Large intestine (tissue), 3 donors: ENCODE results near the gene KLKB1. TPM values are rescaled to one million over a fixed set of nuclear protein-coding genes. Genes with fewer than 3 reads are reported as not detected.
"Not testable (repeated sequence)": the region's sequence is repeated elsewhere in the genome, so short reads cannot be mapped to it uniquely, and the experiment has no call there.

ENCODE experiments used
- DNase-seq, 2 donors: peaks; one replicate each; pipeline versions ENCODE4 v3.0.0 to v3.0.0-alpha.2; 2013
- H3K27ac ChIP-seq: one replicate; pipeline ENCODE4 v1.5.1; 2013; ENCODE audit warnings: low read length
- H3K27me3 ChIP-seq: 2 replicates; pipeline ENCODE4 v1.6.1; 2013; ENCODE audit warnings: low read length; ENCODE audit not compliant: control insufficient read depth, insufficient read depth
- H3K36me3 ChIP-seq: 2 replicates; pipeline ENCODE4 v1.6.1; 2013; ENCODE audit warnings: low read length; ENCODE audit not compliant: control insufficient read depth, insufficient read depth
- H3K4me1 ChIP-seq: one replicate; pipeline ENCODE4 v1.6.1; 2013; ENCODE audit warnings: low read length; ENCODE audit not compliant: control insufficient read depth, insufficient read depth
- H3K4me3 ChIP-seq: one replicate; pipeline ENCODE4 v1.5.1; 2013; ENCODE audit warnings: low read length
- H3K9me3 ChIP-seq: one replicate; pipeline ENCODE4 v1.6.1; 2013; ENCODE audit warnings: mild to moderate bottlenecking, low read depth, low read length, moderate library complexity; ENCODE audit not compliant: control insufficient read depth
- WGBS: methylation state at CpG from one replicate; pipeline ENCODE4 v1.1.5; 2013; ENCODE audit warnings: low lambda C conversion rate; ENCODE audit not compliant: insufficient coverage; 5-methylcytosine and 5-hydroxymethylcytosine counted together
- polyA plus RNA-seq: library from polyadenylated mRNA; unstranded; fragments of 120-200 nt; gene quantifications from one replicate; pipeline ENCODE4 v1.2.1, GENCODE V29; 2013

KLKB1 gene
- polyA plus RNA-seq, 1 donor = 2.8 TPM

DNA sequence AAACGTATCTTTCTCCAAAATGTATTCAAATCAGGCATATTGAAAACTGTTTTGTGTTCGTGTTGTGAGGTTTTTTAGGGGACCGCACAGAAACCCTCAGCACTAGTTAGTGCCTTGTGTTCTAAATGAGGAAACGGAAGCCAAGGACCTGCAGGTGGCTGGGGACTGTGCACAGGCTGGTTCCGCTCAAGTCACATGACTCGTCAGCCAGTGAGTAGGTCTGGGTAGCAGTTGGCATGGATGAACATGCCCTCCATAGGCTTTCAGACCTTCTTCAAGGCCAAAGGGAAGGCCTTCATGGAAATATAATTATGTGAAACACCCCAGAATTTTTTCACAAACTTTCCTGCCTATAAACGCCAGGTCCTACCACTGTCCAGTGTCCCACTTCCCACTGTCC is 37.4 kb downstream of the KLKB1 start:
- no CpG with 5 or more reads among the region's 7 CpGs for WGBS
- no peak overlapping the region for H3K4me3 ChIP-seq
- H3K27ac ChIP-seq = no peak overlapping the region
- no peaks in the 10 kb centered on the region for H3K9me3 ChIP-seq
- H3K27me3 ChIP-seq = no peaks in the 10 kb centered on the region
- H3K36me3 ChIP-seq = no peaks in the 10 kb centered on the region
- no peak for DNase-seq
- peaks cover 24% of the 10 kb centered on the region for H3K4me1 ChIP-seq

DNA sequence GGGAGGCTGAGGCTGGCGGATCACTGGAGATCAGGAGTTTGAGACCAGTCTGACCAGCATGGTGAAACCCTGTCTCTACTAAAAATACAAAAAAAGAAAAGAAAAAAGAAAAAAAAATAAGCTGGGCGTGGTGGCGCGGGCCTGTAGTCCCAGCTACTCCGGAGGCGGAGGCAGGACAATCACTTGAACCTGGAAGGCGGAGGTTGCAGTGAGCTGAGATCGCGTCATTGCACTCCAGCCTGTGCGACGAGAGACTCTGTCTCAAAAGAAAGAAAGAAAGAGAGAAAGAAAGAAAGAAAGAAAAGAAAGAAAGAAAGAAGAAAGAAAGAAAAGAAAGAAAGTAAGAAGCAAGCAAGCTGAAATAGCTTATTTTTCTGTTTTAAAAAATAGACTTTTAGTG is 37.9 kb downstream of the KLKB1 start:
- H3K27me3 ChIP-seq, H3K27ac ChIP-seq, H3K9me3 ChIP-seq, H3K36me3 ChIP-seq, H3K4me3 ChIP-seq, DNase-seq: not testable (repeated sequence)
- peaks cover 21% of the 10 kb centered on the region for H3K4me1 ChIP-seq
- WGBS = 84% methylated on average over 10 of the region's 11 CpGs

DNA sequence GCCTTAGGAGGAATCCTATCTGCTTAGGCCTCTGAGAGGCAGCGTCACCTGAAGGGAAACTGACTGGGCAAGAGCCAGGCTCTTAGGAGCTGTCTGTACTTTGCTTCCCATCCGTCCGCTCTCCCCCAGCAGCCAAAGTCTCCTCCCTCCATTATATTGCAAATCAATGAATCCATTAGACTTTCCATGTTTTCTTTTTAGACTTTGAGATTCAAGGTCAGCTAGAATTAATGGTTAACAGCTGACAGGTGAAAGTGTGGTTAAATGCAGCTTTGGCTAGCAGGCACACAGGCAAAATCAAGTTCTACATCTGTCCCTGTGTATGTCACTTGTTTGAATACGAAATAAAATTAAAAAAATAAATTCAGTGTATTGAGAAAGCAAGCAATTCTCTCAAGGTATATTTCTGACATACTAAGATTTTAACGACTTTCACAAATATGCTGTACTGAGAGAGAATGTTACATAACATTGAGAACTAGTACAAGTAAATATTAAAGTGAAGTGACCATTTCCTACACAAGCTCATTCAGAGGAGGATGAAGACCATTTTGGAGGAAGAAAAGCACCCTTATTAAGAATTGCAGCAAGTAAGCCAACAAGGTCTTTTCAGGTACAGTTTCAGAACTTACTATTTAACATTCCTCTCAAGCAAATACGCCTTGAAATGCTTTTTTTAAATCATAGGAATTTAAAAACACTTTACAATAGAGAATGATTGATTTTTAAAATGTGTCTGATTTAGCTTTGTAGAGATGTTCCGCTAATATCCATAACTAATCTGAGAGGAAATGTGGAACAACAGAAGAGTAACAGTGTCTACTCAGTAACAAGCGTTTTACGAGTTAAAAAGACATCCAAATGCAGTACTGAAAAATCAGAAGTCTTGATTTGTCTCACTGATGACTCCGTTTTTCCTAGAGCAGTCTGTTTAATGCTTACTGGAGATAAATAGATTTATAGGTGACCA is 38.7 kb downstream of the KLKB1 start, which contains the start of gene F11:
F11 (plus strand) TSS at position 507 of the 970 bp plus-strand sequence. CDS start 948 bp downstream, outside the sequence.
- peaks cover 1% of the 10 kb centered on the region for H3K27me3 ChIP-seq
- peak; percentile 40 to 84 for DNase-seq
- H3K27ac ChIP-seq = no peak within 1 kb of the TSS
- H3K4me3 ChIP-seq = no peak within 1 kb of the TSS
- H3K4me1 ChIP-seq = peaks cover 15% of the 10 kb centered on the region
- no peaks in the 10 kb centered on the region for H3K36me3 ChIP-seq
- no peaks in the 10 kb centered on the region for H3K9me3 ChIP-seq
- WGBS = 45% methylated on average over 6 of the region's 10 CpGs

DNA sequence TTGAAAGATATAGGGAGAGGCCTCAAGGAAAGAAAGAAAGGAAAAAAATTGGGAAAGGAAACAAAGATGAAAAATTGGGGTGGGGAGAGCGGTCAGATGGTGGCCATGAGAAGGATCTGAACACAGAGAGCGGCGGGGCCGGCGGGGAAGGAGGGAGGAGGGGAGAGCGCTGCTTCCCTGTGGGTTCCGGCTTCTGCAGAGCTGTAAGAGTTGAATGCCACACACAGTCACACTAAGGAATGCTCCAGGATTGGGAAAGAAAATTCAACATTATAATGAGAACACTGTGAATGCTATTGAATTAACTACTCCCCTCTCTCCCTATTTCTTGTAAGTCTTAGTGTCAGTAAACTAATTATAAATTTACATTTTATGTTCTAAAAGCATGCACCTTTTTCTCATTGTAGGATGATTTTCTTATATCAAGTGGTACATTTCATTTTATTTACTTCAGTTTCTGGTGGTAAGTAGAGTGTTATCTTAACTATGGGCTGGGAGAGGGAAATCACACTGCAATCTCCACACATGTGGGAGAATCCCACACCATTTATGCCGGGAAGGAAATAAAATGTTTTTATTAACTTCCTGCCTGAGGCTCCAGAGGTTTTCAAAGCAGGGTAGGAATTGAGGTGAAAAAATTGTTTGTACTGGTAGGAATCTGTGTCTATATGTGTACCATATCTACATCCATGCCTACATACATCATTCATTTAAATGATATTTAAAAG is 39.6 kb downstream of the KLKB1 start:
- Histone ChIP-seq H3K36me3 (no peaks in the 10 kb centered on the region), H3K9me3 (no peaks in the 10 kb centered on the region), H3K27ac (no peak overlapping the region), H3K4me1 (peaks cover 10% of the 10 kb centered on the region), H3K27me3 (peaks cover 2% of the 10 kb centered on the region), H3K4me3 (no peak overlapping the region)
- DNase-seq = peak in 1 of 2 donors; percentile 41
- 0% methylated on average over 1 of the region's 8 CpGs for WGBS

DNA sequence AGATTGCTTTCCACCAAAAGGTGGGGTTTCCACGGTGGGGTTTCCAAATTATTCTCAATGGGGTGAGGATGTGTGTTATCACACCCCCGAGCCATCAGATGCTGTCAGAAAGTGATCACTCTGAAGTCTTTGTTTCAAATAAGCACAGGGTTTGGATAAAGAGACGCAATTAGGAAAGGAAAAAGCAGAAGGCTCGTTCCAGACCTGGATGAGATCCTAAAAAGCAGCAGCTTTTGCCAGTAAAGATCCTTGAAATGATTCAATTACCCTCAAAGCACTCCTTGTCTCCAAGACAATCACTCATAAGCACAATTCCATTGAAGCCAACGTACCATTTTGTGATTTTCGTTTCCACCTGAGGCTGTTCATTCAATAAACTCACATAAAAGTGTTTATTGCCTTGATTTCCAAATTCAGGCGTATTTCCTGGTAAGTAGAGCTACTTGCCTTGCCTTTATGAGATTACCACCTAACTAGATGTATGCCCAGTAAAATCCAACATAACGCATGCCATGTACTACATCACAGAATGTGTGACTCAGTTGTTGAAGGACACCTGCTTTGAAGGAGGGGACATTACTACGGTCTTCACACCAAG is 43.9 kb downstream of the KLKB1 start:
- peaks cover 2% of the 10 kb centered on the region for H3K27me3 ChIP-seq
- H3K27ac ChIP-seq = no peak overlapping the region
- H3K9me3 ChIP-seq = no peaks in the 10 kb centered on the region
- no peaks in the 10 kb centered on the region for H3K4me1 ChIP-seq
- WGBS = no CpG with 5 or more reads among the region's 9 CpGs
- DNase-seq = no peak
- H3K36me3 ChIP-seq = no peaks in the 10 kb centered on the region
- no peak overlapping the region for H3K4me3 ChIP-seq

DNA sequence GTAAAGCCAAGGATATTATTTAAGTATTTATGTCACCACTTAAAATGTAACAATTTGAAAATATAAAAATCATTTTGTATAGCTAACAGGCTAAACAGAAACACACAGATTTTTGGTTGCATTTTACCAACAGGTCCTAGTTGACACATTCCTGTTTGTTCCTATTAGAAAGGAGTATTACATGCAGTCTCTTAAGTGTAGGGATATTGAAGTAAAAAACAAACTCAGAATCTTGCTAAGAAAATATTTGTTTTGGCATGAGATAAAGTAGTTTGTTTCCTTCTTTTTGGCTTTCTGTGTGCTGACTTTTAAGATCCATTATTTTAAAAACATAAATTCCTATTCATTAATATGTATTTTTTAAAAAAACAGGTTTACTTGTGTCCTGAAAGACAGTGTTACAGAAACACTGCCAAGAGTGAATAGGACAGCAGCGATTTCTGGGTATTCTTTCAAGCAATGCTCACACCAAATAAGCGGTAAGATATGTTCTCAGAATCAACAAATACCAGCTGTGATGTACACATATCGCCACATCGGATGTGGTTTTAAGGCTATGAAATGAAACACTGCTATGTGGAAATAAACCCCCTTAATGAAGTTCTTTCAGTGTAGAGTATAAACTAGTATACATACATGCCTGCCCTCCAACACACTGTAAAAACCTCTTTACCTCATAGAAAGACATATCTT is 45.5 kb downstream of the KLKB1 start:
- H3K4me3 ChIP-seq = no peak overlapping the region
- H3K27me3 ChIP-seq = peaks cover 2% of the 10 kb centered on the region
- no peak for DNase-seq
- no peaks in the 10 kb centered on the region for H3K9me3 ChIP-seq
- no peak overlapping the region for H3K27ac ChIP-seq
- 73% methylated on average over 2 of the region's 4 CpGs for WGBS
- no peaks in the 10 kb centered on the region for H3K4me1 ChIP-seq
- H3K36me3 ChIP-seq = no peaks in the 10 kb centered on the region

DNA sequence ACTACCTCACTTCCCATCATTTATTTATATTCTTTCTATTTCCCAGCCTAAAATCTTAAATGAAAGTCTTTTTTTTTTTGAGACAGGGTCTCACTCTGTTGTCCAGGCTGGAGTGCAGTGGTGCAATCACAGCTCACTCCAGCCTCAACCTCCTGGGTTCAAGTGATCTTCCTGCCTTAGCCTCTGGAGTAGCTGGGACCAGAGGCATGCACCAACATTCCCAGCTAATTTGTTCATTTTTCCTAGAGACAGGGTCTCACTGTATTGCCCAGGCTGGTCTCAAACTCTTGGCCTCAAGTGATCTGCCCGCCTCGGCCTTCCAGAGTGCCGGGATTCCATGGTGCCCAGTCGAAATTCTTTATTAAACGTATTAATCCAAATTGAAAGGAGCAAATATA is 46.1 kb downstream of the KLKB1 start:
- H3K36me3 ChIP-seq, H3K9me3 ChIP-seq, DNase-seq, H3K4me3 ChIP-seq, H3K27me3 ChIP-seq, H3K27ac ChIP-seq, H3K4me1 ChIP-seq: not testable (repeated sequence)
- no CpG with 5 or more reads among the region's 5 CpGs for WGBS

DNA sequence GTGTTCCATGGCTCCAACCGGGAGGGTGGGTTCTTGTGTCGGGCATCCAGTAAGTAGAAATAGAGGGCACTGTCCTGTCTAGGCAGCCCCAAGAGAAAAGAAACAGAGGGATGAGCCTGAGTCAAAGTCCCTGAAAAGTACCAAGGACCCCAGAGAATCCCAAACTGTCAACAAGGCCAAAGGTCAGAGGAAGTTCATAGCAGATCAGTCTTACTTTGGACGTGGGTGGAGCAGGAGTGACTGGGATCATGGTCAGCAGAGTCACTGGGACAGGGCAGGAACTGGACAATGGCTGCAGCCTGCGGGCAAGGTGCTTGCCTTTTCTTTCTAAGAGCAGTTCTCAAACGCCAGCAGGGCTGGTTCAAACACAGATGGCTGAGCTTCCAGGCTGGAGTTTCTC is 56.0 kb downstream of the KLKB1 start:
- H3K4me3 ChIP-seq = no peak overlapping the region
- no peaks in the 10 kb centered on the region for H3K36me3 ChIP-seq
- H3K27ac ChIP-seq = no peak overlapping the region
- DNase-seq = no peak
- WGBS = no CpG with 5 or more reads among the region's 5 CpGs
- H3K27me3 ChIP-seq = no peaks in the 10 kb centered on the region
- H3K9me3 ChIP-seq = no peaks in the 10 kb centered on the region
- no peaks in the 10 kb centered on the region for H3K4me1 ChIP-seq

DNA sequence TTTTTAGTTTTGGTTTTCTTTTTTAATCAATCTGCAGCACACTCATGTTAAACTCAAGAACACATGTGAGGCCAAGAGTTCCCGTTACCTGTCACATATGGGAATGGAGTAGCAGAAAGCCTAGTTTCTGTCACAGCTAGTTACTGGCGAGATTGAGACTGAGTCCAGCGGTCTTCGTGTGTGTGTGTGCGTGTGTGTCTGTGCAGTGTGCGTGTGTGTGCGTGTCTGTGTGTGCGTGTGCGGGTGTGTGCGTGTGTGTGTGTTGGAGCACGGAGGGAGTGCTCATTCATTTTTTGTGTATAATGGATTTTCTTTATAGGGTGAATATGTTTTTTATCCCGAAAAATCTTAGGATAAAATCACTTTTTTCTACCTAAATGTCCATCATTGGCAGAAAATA is 57.8 kb downstream of the KLKB1 start:
- DNase-seq = no peak
- 100% methylated on average over 1 of the region's 12 CpGs for WGBS
- H3K27ac ChIP-seq = no peak overlapping the region
- no peaks in the 10 kb centered on the region for H3K27me3 ChIP-seq
- H3K4me1 ChIP-seq = no peaks in the 10 kb centered on the region
- H3K36me3 ChIP-seq = no peaks in the 10 kb centered on the region
- no peak overlapping the region for H3K4me3 ChIP-seq
- no peaks in the 10 kb centered on the region for H3K9me3 ChIP-seq

DNA sequence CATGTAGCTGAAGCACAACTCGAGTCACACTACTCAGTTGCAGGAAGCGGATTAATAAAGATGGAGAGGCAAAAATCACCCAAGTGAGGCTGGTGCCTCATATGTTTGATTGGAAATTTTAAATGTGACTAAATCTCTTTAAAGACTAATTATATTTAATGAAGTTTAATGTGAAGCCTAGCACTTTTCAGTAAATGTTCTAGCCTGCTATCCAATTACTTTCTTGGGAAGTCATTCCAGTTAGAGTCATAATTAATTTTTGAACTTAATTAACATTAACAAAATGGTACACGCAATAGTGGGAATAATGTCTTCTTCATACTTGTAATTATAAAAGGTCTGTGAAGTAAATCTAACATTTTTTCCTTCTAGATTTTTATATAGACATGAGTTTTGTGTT is 59.3 kb downstream of the KLKB1 start:
- no peak for DNase-seq

More for the DNA sequence above, 59.3 kb downstream of the KLKB1 start:
- no CpG with 5 or more reads among the region's 3 CpGs for WGBS
- no peaks in the 10 kb centered on the region for H3K36me3 ChIP-seq
- no peak overlapping the region for H3K27ac ChIP-seq
- H3K4me3 ChIP-seq = no peak overlapping the region
- H3K9me3 ChIP-seq = no peaks in the 10 kb centered on the region
- H3K27me3 ChIP-seq = no peaks in the 10 kb centered on the region
- H3K4me1 ChIP-seq = no peaks in the 10 kb centered on the region
